Cardiac muscle cell (in vitro differentiated cells and primary cell): ENCODE data around the gene RAPGEF4. TPM values are rescaled to one million over a fixed set of nuclear protein-coding genes. Genes with fewer than 3 reads are reported as not detected.
"Not testable (repeated sequence)": the region's sequence is repeated elsewhere in the genome, so short reads cannot be mapped to it uniquely, and the experiment has no call there.

Experiments
- DNase-seq, 2 donors: peaks; one replicate each; pipeline versions ENCODE4 v3.0.0 to v3.0.0-alpha.2; 2010 to 2017; ENCODE audit warnings: low read depth in 1 of 2, low spot score in 1 of 2
- H3K27ac ChIP-seq: fragments of 200-600 bp; sonication (generic); 2 replicates; pipeline ENCODE4 v1.5.1; 2016
- H3K27me3 ChIP-seq: fragments of 200-600 bp; sonication (generic); 2 replicates; pipeline ENCODE4 v1.6.0; 2016; ENCODE audit warnings: control low read depth
- H3K36me3 ChIP-seq: fragments of 200-600 bp; sonication (generic); 2 replicates; pipeline ENCODE4 v1.5.1; 2016; ENCODE audit warnings: control low read depth
- H3K4me1 ChIP-seq: fragments of 200-600 bp; sonication (generic); 2 replicates; pipeline ENCODE4 v1.8.1; 2017; ENCODE audit warnings: low read depth, mild to moderate bottlenecking, mixed run types
- H3K4me3 ChIP-seq: fragments of 200-600 bp; sonication (generic); 2 replicates; pipeline ENCODE4 v1.5.1; 2016; ENCODE audit warnings: mild to moderate bottlenecking
- H3K9me3 ChIP-seq: fragments of 200-600 bp; sonication (generic); 2 replicates; pipeline ENCODE4 v1.5.1; 2017; ENCODE audit warnings: low read depth, mild to moderate bottlenecking, control low read depth
- polyA plus RNA-seq: library from polyadenylated mRNA; unstranded; fragments of >200 nt; fragmentation: Nextera tagmentation; extraction: Ambion mirVana; gene quantifications from 2 replicates; pipeline ENCODE4 v1.2.1, GENCODE V29; 2016
- total RNA-seq: library from RNA; depleted of rRNA; stranded (reverse); fragments of >200 nt; gene quantifications from 2 replicates; pipeline ENCODE4 v1.2.3, GENCODE V29; 2016
- TF ChIP-seq, protein P1 (sequence below): IDR thresholded peaks from 2 replicates; pipeline ENCODE4 v1.5.1; 2012; ENCODE audit warnings: low read depth, mild to moderate bottlenecking, low read length

RAPGEF4 gene
- total and polyA plus RNA-seq, 2 experiments from 2014 or later = 5.3 to 21.2 TPM

DNA sequence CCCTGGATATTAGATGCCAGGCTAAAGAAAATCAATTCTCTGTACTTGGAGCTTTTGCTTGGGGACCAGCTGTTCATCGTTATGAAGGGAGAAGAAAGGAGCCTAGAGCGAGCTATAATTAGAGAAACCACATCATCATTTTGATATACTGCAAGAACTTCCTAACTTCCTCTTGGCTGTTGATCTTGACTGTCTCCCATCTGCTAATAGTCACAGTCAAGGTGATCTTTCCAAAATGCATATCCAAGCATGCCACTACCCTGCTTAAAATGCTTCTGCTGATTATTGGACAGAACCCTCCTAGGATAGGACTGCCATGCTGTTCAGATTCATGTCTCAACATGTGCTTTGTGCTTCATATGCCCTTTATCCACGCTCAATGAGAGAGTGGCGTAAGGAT, 54.8 kb downstream of the RAPGEF4 start:
- Histone ChIP-seq H3K27ac (no peak overlapping the region), H3K27me3 (no peaks in the 10 kb centered on the region), H3K9me3 (no peaks in the 10 kb centered on the region), H3K36me3 (peaks cover 2% of the 10 kb centered on the region), H3K4me1 (no peaks in the 10 kb centered on the region), H3K4me3 (no peak overlapping the region)
- no peak for DNase-seq
- TF ChIP-seq, protein P1, sequence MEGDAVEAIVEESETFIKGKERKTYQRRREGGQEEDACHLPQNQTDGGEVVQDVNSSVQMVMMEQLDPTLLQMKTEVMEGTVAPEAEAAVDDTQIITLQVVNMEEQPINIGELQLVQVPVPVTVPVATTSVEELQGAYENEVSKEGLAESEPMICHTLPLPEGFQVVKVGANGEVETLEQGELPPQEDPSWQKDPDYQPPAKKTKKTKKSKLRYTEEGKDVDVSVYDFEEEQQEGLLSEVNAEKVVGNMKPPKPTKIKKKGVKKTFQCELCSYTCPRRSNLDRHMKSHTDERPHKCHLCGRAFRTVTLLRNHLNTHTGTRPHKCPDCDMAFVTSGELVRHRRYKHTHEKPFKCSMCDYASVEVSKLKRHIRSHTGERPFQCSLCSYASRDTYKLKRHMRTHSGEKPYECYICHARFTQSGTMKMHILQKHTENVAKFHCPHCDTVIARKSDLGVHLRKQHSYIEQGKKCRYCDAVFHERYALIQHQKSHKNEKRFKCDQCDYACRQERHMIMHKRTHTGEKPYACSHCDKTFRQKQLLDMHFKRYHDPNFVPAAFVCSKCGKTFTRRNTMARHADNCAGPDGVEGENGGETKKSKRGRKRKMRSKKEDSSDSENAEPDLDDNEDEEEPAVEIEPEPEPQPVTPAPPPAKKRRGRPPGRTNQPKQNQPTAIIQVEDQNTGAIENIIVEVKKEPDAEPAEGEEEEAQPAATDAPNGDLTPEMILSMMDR = no peak

DNA sequence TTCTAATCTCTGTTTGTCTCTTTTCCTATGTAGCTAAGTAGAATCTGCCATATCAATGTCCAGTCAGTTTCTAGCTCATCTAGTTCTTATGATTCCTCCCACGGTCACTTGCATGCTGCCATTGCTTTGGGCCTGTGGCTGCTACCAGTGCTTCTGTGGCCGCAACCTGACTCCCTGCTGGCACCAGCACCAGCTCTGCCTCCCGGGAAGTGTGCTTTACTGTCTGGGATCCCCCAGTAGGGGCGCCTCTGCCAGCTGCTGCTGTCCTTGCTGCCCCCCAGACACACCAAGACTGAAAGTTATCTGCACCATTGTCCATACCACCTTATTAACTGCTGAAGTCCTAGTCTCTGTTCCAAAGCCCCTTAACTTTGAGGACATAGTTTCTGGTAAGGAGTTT, 56.3 kb downstream of the RAPGEF4 start:
- DNase-seq = no peak

GRCh38 chr2:172792711-172793110, 57.1 kb downstream of the RAPGEF4 start:
- no peak overlapping the region for H3K4me3 ChIP-seq
- no peaks in the 10 kb centered on the region for H3K27me3 ChIP-seq
- H3K36me3 ChIP-seq = peaks cover 5% of the 10 kb centered on the region
- no peak for DNase-seq
- TF ChIP-seq, protein P1 = no peak
- H3K27ac ChIP-seq = no peak overlapping the region
- H3K9me3 ChIP-seq = no peaks in the 10 kb centered on the region
- H3K4me1 ChIP-seq = no peaks in the 10 kb centered on the region

More for the DNA sequence above, 56.3 kb downstream of the RAPGEF4 start:
- no peaks in the 10 kb centered on the region for H3K27me3 ChIP-seq
- no peaks in the 10 kb centered on the region for H3K4me1 ChIP-seq
- no peak overlapping the region for H3K27ac ChIP-seq
- H3K4me3 ChIP-seq = no peak overlapping the region
- TF ChIP-seq, protein P1 = no peak
- no peaks in the 10 kb centered on the region for H3K9me3 ChIP-seq
- H3K36me3 ChIP-seq = peaks cover 5% of the 10 kb centered on the region

- DNase-seq, H3K4me3 ChIP-seq, H3K27ac ChIP-seq, H3K4me1 ChIP-seq, H3K9me3 ChIP-seq, H3K27me3 ChIP-seq, H3K36me3 ChIP-seq: not testable (repeated sequence)
Observed at GRCh38 chr2:172803308-172803707, 67.7 kb downstream of the RAPGEF4 start.

DNA sequence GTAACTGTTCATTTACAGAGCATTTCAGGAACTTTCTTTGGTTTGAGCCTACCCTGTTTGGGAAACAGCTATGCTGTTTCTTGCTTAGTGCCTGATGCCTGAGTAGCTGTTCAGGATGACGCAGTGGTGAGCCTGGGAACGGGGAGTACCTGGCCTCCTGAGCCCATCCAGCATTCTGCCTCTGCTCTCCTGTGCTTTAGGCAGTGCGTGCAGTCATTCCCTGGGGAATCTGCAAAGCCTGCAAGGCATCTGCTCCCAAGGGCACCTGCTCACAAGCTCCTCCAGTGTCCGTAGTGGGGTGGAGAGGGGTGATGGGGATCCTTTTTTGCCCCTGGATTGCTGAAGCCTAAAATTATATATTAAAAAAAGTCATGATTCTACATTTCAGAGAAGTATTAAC, 68.8 kb downstream of the RAPGEF4 start:
- Histone ChIP-seq H3K4me1 (peaks cover 6% of the 10 kb centered on the region), H3K4me3 (no peak overlapping the region), H3K9me3 (no peaks in the 10 kb centered on the region), H3K27ac (no peak overlapping the region), H3K36me3 (no peaks in the 10 kb centered on the region), H3K27me3 (no peaks in the 10 kb centered on the region)
- no peak for DNase-seq
- TF ChIP-seq, protein P1 = no peak

- Histone ChIP-seq H3K36me3 (no peaks in the 10 kb centered on the region), H3K4me1 (peaks cover 6% of the 10 kb centered on the region), H3K27ac (no peak overlapping the region), H3K9me3 (no peaks in the 10 kb centered on the region), H3K27me3 (no peaks in the 10 kb centered on the region), H3K4me3 (no peak overlapping the region)
- TF ChIP-seq, protein P1 = peak; percentile 86
- DNase-seq = peak; percentile 72 to 76
Observed at GRCh38 chr2:172806493-172806892, 70.8 kb downstream of the RAPGEF4 start.
